Measurements from ENCODE around the gene KREMEN2. TPM values are rescaled to one million over a fixed set of nuclear protein-coding genes. Genes with fewer than 3 reads are reported as not detected.

The KREMEN2 gene
- total and polyA plus RNA-seq, 9 of the 15 experiments (the other 6 are each of a cell fraction or from before 2014, with no cell fraction given), result 0.04 to 7.7 (median 1.5) TPM; not detected in 1

GRCh38 chr16:3004781-3005284, 40.8 kb downstream of the KREMEN2 start (continued):
- TF ChIP-seq LEF1 (IDR thresholded peaks at IDR 0.05) (no peak), TAL1 (IDR thresholded peaks at IDR 0.05) (no peak), ZNF384 (IDR thresholded peaks at IDR 0.05; ENCODE audit: low read depth, low read length) (no peak), ETV6 (IDR thresholded peaks at IDR 0.05; ENCODE audit: borderline replicate concordance in 1 of 2, low read depth in 2 of 2, low read length in 1 of 2) (no peak), ETV6 (CRISPR knock-in tag; IDR thresholded peaks at IDR 0.05; ENCODE audit: borderline replicate concordance) (no peak), FOXJ2 (tag; IDR thresholded peaks at IDR 0.05) (no peak), ZNF507 (tag; conservative IDR thresholded peaks at IDR 0.05) (no peak), HSF4 (CRISPR knock-in tag; IDR thresholded peaks at IDR 0.05; ENCODE audit: borderline replicate concordance) (no peak), KDM4B (IDR thresholded peaks at IDR 0.05; ENCODE audit: borderline replicate concordance in 2 of 2, low read depth in 1 of 2) (no peak), SAFB2 (IDR thresholded peaks at IDR 0.05; ENCODE audit: borderline replicate concordance, low read depth, low read length, severe bottlenecking) (no peak), NR3C1 (CRISPR knock-in tag; IDR thresholded peaks at IDR 0.05) (no peak), STAG1 (CRISPR knock-in tag; IDR thresholded peaks at IDR 0.05; ENCODE audit: borderline replicate concordance) (no peak), TFAM (CRISPR knock-in tag; conservative IDR thresholded peaks at IDR 0.05) (no peak), CREBBP (IDR thresholded peaks at IDR 0.05; ENCODE audit: low read depth, low read length) (no peak), ESRRB (CRISPR knock-in tag; IDR thresholded peaks at IDR 0.05; ENCODE audit: borderline replicate concordance) (no peak), EHMT2 (IDR thresholded peaks at IDR 0.05) (no peak), ZNF584 (CRISPR knock-in tag; IDR thresholded peaks at IDR 0.05; ENCODE audit: low read depth) (no peak), TBP (optimal IDR thresholded peaks at IDR 0.05; ENCODE audit: low read depth, low read length) (no peak), ZBTB8A (IDR thresholded peaks at IDR 0.05; ENCODE audit: partially characterized antibody) (no peak), ZNF778 (CRISPR knock-in tag; IDR thresholded peaks at IDR 0.05) (no peak), SETDB1 (IDR thresholded peaks at IDR 0.05; ENCODE audit: low read length) (no peak), FOXA1 (IDR thresholded peaks at IDR 0.05; ENCODE audit: borderline replicate concordance) (no peak), CBX1 (IDR thresholded peaks at IDR 0.05; ENCODE audit: low read depth) (no peak), ZNF644 (tag; IDR thresholded peaks at IDR 0.05; ENCODE audit: low read depth) (no peak)
- TF ChIP-seq, protein P1, sequence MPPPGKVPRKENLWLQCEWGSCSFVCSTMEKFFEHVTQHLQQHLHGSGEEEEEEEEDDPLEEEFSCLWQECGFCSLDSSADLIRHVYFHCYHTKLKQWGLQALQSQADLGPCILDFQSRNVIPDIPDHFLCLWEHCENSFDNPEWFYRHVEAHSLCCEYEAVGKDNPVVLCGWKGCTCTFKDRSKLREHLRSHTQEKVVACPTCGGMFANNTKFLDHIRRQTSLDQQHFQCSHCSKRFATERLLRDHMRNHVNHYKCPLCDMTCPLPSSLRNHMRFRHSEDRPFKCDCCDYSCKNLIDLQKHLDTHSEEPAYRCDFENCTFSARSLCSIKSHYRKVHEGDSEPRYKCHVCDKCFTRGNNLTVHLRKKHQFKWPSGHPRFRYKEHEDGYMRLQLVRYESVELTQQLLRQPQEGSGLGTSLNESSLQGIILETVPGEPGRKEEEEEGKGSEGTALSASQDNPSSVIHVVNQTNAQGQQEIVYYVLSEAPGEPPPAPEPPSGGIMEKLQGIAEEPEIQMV (tag; conservative IDR thresholded peaks at IDR 0.05; ENCODE audit: low read depth), result no peak
- TF ChIP-seq, protein P2, sequence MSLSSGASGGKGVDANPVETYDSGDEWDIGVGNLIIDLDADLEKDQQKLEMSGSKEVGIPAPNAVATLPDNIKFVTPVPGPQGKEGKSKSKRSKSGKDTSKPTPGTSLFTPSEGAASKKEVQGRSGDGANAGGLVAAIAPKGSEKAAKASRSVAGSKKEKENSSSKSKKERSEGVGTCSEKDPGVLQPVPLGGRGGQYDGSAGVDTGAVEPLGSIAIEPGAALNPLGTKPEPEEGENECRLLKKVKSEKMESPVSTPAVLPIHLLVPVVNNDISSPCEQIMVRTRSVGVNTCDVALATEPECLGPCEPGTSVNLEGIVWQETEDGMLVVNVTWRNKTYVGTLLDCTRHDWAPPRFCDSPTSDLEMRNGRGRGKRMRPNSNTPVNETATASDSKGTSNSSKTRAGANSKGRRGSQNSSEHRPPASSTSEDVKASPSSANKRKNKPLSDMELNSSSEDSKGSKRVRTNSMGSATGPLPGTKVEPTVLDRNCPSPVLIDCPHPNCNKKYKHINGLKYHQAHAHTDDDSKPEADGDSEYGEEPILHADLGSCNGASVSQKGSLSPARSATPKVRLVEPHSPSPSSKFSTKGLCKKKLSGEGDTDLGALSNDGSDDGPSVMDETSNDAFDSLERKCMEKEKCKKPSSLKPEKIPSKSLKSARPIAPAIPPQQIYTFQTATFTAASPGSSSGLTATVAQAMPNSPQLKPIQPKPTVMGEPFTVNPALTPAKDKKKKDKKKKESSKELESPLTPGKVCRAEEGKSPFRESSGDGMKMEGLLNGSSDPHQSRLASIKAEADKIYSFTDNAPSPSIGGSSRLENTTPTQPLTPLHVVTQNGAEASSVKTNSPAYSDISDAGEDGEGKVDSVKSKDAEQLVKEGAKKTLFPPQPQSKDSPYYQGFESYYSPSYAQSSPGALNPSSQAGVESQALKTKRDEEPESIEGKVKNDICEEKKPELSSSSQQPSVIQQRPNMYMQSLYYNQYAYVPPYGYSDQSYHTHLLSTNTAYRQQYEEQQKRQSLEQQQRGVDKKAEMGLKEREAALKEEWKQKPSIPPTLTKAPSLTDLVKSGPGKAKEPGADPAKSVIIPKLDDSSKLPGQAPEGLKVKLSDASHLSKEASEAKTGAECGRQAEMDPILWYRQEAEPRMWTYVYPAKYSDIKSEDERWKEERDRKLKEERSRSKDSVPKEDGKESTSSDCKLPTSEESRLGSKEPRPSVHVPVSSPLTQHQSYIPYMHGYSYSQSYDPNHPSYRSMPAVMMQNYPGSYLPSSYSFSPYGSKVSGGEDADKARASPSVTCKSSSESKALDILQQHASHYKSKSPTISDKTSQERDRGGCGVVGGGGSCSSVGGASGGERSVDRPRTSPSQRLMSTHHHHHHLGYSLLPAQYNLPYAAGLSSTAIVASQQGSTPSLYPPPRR (CRISPR knock-in tag; IDR thresholded peaks at IDR 0.05; ENCODE audit: borderline replicate concordance), result no peak

Measured in K562 (cell line).